DMS79 (cell line): ENCODE data around the gene EEFSEC.

ENCODE experiments used
- DNase-seq: peaks from one replicate; lab custom pipeline; 2025; lab: John Stamatoyannopoulos, UW

The EEFSEC gene

GRCh38 chr3:128412180-128413002, 259.1 kb downstream of the EEFSEC start:
- no peak for DNase-seq

DNA sequence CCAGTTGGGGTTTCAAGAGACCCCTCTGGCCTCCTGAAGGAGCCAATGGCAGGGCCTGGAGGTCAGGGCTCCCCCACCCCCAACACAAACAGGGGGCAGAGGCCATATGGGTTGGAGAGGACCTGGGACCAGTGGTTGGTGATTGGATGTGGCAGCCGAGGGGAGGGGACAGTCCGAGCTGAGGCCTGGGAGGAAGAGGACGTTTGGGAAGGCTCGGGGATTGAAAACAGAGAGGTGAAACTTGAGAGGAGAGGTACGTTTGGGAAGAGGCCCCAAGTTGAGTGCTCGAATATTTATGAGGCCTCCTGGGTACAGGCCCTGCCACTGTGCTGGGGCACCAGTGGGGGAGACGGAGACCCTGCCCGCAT, 259.7 kb downstream of the EEFSEC start:
- DNase-seq, result no peak

DNA sequence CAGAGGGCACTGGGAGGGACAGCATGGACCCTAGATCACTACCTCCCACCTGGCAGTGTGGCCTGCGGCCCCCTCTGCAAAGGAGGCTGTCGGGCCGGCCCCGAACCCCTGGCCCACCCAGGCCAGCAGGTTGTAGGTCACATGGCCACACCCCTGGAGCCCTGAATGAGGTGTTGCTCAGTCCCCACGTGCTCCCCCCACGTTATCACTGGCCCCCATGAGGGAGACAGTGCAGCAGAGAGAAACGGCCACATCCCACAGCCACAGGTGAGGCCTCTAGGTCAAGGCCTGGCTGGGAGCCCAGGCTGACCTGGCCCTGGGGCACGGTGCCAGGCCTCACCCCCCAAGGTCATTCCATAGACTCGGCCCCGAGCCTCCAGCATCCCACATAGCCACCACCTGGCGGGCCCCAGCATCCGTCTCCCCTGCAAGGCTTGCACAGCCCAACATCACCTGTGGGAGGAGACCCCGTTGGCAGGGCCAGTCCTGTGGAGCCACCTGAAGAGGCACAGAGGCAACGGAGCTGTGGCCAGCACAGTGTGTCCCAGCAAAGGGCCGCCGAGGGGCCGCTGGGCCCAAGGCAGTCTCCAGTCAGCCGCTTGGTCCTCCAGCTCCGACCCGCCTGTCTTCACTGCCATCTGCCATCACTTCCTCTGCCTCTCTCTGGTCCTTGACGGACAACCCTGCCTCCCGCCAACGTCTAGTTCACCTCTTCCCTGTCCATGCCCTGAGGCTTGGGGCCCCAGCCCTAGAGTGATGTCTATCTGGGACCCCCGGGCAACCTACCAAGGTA, 260.3 kb downstream of the EEFSEC start:
- DNase-seq, result no peak

- DNase-seq, result no peak
These were observed 262.0 kb downstream of the EEFSEC start for GRCh38 chr3:128415200-128415772.

DNA sequence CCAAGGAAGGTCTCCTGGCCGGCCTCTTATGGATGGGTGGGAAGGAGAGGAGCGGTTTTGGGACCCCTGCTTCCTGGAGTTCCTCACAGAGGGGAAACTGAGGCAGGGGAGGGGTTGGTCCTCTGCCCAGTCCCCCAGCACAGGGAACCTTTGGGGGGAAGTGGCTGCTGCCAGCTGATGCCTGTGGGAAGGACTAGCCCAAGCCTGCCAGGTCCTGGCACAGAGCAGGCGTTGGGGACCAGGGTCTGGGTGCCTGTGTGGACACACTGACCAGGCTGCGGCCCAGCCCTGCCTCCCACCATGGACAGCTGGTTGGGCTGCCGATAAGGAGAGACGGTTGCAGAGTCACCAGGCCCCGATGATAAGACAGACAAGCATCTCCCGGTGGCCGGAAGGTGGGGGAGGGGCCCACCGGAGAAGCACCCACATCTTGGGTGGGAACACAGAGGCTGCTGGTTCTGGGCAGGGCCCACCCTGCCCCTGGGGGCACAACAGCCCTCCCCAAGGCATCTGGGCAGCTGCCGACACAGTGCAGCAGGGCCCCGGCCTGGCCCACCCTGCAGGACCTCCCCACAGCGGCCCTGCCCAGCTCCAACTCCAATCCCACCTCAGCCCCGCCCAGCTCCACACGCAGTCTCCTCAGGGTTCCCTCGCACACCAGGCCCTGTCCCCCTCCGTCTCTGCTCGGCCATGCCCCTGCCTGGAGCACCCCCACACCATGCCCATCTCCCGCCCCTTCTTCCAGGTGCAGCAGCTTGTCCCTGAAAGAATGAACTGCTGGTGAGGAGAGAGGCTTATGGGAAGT, 262.7 kb downstream of the EEFSEC start:
- no peak for DNase-seq

DNA sequence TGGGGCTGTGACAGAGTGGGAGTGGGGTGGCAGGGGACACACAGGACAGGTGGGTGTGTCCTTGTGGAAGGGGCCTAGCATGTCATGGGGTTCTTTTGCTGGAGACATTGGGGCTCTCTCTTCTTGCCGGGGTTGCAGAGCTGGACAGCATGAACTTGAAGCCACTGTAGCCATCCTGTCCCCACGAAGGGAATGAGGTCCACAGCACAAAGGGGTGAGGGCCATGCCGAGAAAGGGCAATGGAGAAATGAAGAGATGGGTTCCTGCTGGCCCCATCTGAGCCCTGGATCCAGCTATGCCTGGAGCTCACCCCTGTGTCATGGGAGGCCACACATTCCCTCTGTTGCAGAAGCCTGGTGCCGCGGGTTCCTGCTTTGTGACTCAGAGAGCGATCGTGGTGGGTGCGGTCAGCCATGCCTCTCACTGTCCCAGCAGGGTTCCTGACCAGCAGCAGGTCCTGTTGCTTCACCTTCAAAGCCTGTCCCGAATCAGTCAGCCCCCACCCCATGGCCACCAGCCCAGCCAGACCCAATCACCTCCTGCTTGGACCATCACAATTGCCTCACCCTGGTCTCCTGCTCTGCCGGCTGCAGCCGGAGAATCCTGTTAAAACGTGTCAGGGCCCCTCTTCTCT, 263.4 kb downstream of the EEFSEC start:
- DNase-seq, result no peak

GRCh38 chr3:128418900-128419299, 265.6 kb downstream of the EEFSEC start:
- no peak for DNase-seq

DNA sequence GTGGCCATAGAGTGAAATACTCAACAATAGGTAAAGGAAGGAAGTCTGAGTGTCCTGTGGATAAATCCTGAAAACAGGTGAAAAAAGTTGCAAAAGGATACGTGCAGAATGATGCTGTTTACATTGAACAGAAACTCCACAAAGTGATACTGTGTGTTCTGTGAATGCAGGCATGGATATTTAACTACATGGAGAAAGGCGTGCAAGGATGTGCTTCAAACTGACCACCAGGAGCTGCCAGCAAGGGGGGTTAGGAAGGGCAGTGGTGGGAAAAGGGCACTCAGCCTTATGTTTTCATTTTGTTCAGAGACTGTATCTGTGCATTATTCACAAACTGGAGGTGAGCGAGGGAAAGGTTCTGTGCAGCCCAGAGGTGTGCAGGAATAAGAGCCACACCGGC, 266.0 kb downstream of the EEFSEC start:
- no peak for DNase-seq

GRCh38 chr3:128420289-128420688, 267.0 kb downstream of the EEFSEC start:
- DNase-seq, result no peak

- DNase-seq, result no peak
These were observed 267.6 kb downstream of the EEFSEC start for GRCh38 chr3:128420720-128421438.

DNA sequence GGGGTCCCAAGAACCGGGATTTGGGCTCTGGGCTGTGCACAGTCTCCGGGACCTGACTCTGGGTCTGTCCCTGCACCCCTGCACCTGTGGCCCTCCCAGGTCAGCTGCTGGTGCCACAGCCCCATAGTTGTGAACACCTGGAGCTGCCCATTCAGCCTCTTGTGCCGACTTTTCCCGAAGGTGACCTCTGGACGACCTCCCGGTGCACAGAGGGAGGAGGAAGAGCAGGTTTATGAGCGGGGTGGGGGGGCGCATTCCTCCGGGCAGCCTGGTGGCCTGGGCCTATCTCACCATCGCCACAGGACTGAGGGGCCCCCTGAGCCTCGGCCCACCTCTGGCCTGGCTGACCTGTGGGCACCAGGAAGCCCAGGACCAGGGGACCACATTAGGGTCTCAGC, 268.2 kb downstream of the EEFSEC start:
- no peak for DNase-seq

- DNase-seq, result no peak
These were observed 268.7 kb downstream of the EEFSEC start for GRCh38 chr3:128421966-128422365.

- no peak for DNase-seq
These were observed 269.7 kb downstream of the EEFSEC start for GRCh38 chr3:128422762-128423524.

- no peak for DNase-seq
These were observed 270.4 kb downstream of the EEFSEC start for GRCh38 chr3:128423525-128424147.

- no peak for DNase-seq
These were observed 271.3 kb downstream of the EEFSEC start for GRCh38 chr3:128424508-128425069.

GRCh38 chr3:128425142-128425845, 272.0 kb downstream of the EEFSEC start:
- no peak for DNase-seq

- DNase-seq, result no peak
These were observed 272.5 kb downstream of the EEFSEC start for GRCh38 chr3:128425846-128426127.

- DNase-seq, result no peak
These were observed 273.0 kb downstream of the EEFSEC start for GRCh38 chr3:128426128-128426921.
